K562 (cell line): ENCODE measurements around the gene TMOD2. TPM values are rescaled to one million over a fixed set of nuclear protein-coding genes. Genes with fewer than 3 reads are reported as not detected.

ENCODE experiments used
- ARID3B ChIP-seq: fragments of 250-450 bp; sonication (Bioruptor Pico); IDR thresholded peaks from 2 replicates; pipeline ENCODE4 v1.4.0; 2020; ENCODE audit warnings: borderline replicate concordance
- CBFA2T3 ChIP-seq: fragments of 450-650 bp; IDR thresholded peaks from 2 replicates; pipeline ENCODE4 v1.6.1; 2017
- CC2D1A ChIP-seq: fragments of 450-650 bp; IDR thresholded peaks from 2 replicates; pipeline ENCODE4 v1.6.1; 2017; ENCODE audit warnings: mild to moderate bottlenecking
- CCAR2 ChIP-seq: fragments of 200-400 bp; formaldehyde crosslinking; IDR thresholded peaks from 2 replicates; pipeline ENCODE4 v1.6.1; 2017; ENCODE audit warnings: mild to moderate bottlenecking, low read depth, low read length
- KDM5B ChIP-seq: fragments of 200-600 bp; sonication (generic); IDR thresholded peaks from 2 replicates; pipeline ENCODE4 v1.6.1; 2012; ENCODE audit warnings: low read depth, mild to moderate bottlenecking, moderate library complexity, low read length, control low read depth, inconsistent platforms; ENCODE audit not compliant: insufficient replicate concordance
- MBD1 ChIP-seq: fragments of 250-450 bp; sonication (Bioruptor Pico); IDR thresholded peaks from 2 replicates; pipeline ENCODE4 v1.8.0; 2022; ENCODE audit warnings: inconsistent platforms
- MIER1 ChIP-seq: fragments of 450-650 bp; IDR thresholded peaks from 2 replicates; pipeline ENCODE4 v1.6.1; 2016; ENCODE audit warnings: antibody characterized with exemption, mild to moderate bottlenecking, low read depth
- NFXL1 ChIP-seq: fragments of 450-650 bp; formaldehyde crosslinking; IDR thresholded peaks from 2 replicates; pipeline ENCODE4 v1.4.0; 2021; ENCODE audit warnings: mild to moderate bottlenecking
- RBM15 ChIP-seq: fragments of 200-400 bp; formaldehyde crosslinking; IDR thresholded peaks from 2 replicates; pipeline ENCODE4 v1.6.1; 2018; ENCODE audit warnings: mild to moderate bottlenecking, low read length, moderate library complexity; ENCODE audit not compliant: insufficient read depth
- RBM34 ChIP-seq: fragments of 200-400 bp; formaldehyde crosslinking; IDR thresholded peaks from 2 replicates; pipeline ENCODE4 v1.6.1; 2018; ENCODE audit warnings: low read length, borderline replicate concordance; ENCODE audit not compliant: insufficient read depth
- SMAD1 ChIP-seq: fragments of 150-350 bp; IDR thresholded peaks from 2 replicates; pipeline ENCODE4 v1.6.1; 2014; ENCODE audit warnings: low read length, low read depth; ENCODE audit not compliant: partially characterized antibody
- STAT6 ChIP-seq: sonication (generic); formaldehyde crosslinking; IDR thresholded peaks from 2 replicates; pipeline ENCODE4 v1.8.1; 2023; ENCODE audit warnings: mild to moderate bottlenecking, missing genetic modification reagents
- ZBED1 ChIP-seq: IDR thresholded peaks from 2 replicates; pipeline ENCODE4 v1.6.1; 2014
- ZBTB49 ChIP-seq: sonication (generic); formaldehyde crosslinking; IDR thresholded peaks from 2 replicates; pipeline ENCODE4 v1.8.0; 2022; ENCODE audit warnings: missing genetic modification reagents, mild to moderate bottlenecking, borderline replicate concordance
- ZNF121 ChIP-seq: sonication (generic); formaldehyde crosslinking; conservative IDR thresholded peaks from 2 replicates; pipeline ENCODE4 v1.8.0; 2022; ENCODE audit warnings: missing genetic modification reagents
- ZNF263 ChIP-seq: sonication (generic); formaldehyde crosslinking; IDR thresholded peaks from 2 replicates; pipeline ENCODE4 v1.8.0; 2022; ENCODE audit warnings: mild to moderate bottlenecking, missing genetic modification reagents, borderline replicate concordance
- ZNF75A ChIP-seq: fragments of 450-650 bp; formaldehyde crosslinking; IDR thresholded peaks from 2 replicates; pipeline ENCODE4 v1.4.0; 2020; ENCODE audit warnings: mild to moderate bottlenecking
- polyA plus RNA-seq, 8 experiments: library from polyadenylated mRNA; depleted of rRNA in 4 of 8; stranded (reverse) in 5 of 8; unstranded in 3 of 8; fragments of >200 nt; fragmentation: Nextera tagmentation in 2 of 8; fragmentation: Illumina TruSeq in 1 of 8; extraction: Ambion mirVana in 2 of 8; extraction: Trizol in 1 of 8; gene quantifications; 2 replicates each; pipeline versions ENCODE4 v1.2.1 to v1.2.3, GENCODE V29; 2011 to 2014; ENCODE audit warnings: inconsistent platforms in 1 of 8, missing spikeins in 1 of 8
- total RNA-seq, 7 experiments: library from RNA; depleted of rRNA in 6 of 7; stranded (reverse); fragments of >200 nt in 6 of 7; fragmentation: Illumina TruSeq in 2 of 7; extraction: Trizol in 2 of 7; gene quantifications; 2 replicates each; pipeline versions ENCODE4 v1.2.1 to v1.2.3, GENCODE V29; 2011 to 2021; ENCODE audit warnings: low replicate concordance in 1 of 7

TMOD2 gene
- total and polyA plus RNA-seq, 9 of the 15 experiments (the other 6 are each of a cell fraction or from before 2014, with no cell fraction given): 0.49 to 3.8 (median 3.0) TPM

- TF ChIP-seq STAT6 (CRISPR knock-in tag): no peak
- TF ChIP-seq RBM15: no peak
- no peak for TF ChIP-seq ARID3B (CRISPR knock-in tag)
- no peak for TF ChIP-seq ZBTB49 (CRISPR knock-in tag)
- no peak for TF ChIP-seq CC2D1A
- 0 out of 2 replicates have a peak, but pooled peaks have one; percentile 57 for TF ChIP-seq RBM34
- no peak for TF ChIP-seq ZNF263 (CRISPR knock-in tag)
- no peak for TF ChIP-seq MBD1 (CRISPR knock-in tag)
- TF ChIP-seq CCAR2: no peak
- no peak for TF ChIP-seq MIER1
- TF ChIP-seq ZNF121 (CRISPR knock-in tag): no peak
- no peak for TF ChIP-seq NFXL1
- peak; percentile 35 for TF ChIP-seq KDM5B
- no peak for TF ChIP-seq SMAD1
- TF ChIP-seq CBFA2T3: no peak
- no peak for TF ChIP-seq ZNF75A (CRISPR knock-in tag)
- TF ChIP-seq ZBED1: no peak
Observed at GRCh38 chr15:51737522-51738305, 13.7 kb upstream of the TMOD2 start, which contains the start of gene LYSMD2 (continued).
